Panc1 (cell line): ENCODE results near the gene PSAP. TPM values are rescaled to one million over a fixed set of nuclear protein-coding genes. Genes with fewer than 3 reads are reported as not detected.

Experiments used
- ATAC-seq: fragments of 200-7000 bp; cut with Tn5 transposase; 2 replicates; pipeline ENCODE4 v1.9.1; 2020; ENCODE audit warnings: mild to moderate bottlenecking, moderate library complexity
- BruUV-seq: library from RNA; stranded (reverse); fragments of 400-500 nt; replicated peaks from 2 replicates; lab custom pipeline; 2021; lab: Mats Ljungman, UMichigan
- CTCF ChIA-PET: fragments of 300-600 bp; sonication (Branson Sonifier 250); formaldehyde crosslinking; loops from one replicate; lab custom pipeline; 2022; ENCODE audit warnings: antibody characterized with exemption; lab: Charles Lee
- POLR2A ChIA-PET: fragments of 300-600 bp; sonication (Branson Sonifier 250); formaldehyde crosslinking; loops from one replicate; lab custom pipeline; 2022; ENCODE audit warnings: antibody characterized with exemption; lab: Charles Lee
- DNase-seq: peaks from one replicate; pipeline ENCODE4 v3.0.0-alpha.2; 2010; ENCODE audit warnings: low read depth, low spot score
- H3K27ac ChIP-seq: 2 replicates; pipeline ENCODE4 v1.5.1; 2011; ENCODE audit warnings: mild to moderate bottlenecking, low read length, inconsistent platforms
- H3K27me3 ChIP-seq: fragments of 200-500 bp; sonication (Bioruptor generic); 2 replicates; pipeline ENCODE4 v1.6.0; 2014; ENCODE audit warnings: low read length, inconsistent platforms; ENCODE audit not compliant: control insufficient read depth, insufficient read depth
- H3K36me3 ChIP-seq: fragments of 200-500 bp; sonication (Bioruptor generic); 2 replicates; pipeline ENCODE4 v1.5.1; 2014; ENCODE audit warnings: inconsistent platforms, mild to moderate bottlenecking, low read length, moderate library complexity; ENCODE audit not compliant: control insufficient read depth, insufficient read depth
- H3K4me1 ChIP-seq: 2 replicates; pipeline ENCODE4 v1.5.1; 2011; ENCODE audit warnings: inconsistent platforms, mild to moderate bottlenecking, low read length, moderate library complexity; ENCODE audit not compliant: control insufficient read depth, insufficient read depth
- H3K4me3 ChIP-seq, 2 experiments: 2 replicates each; pipeline ENCODE4 v1.5.1; 2011 to 2012; ENCODE audit warnings: low read depth in 2 of 2, low read length in 2 of 2, mild to moderate bottlenecking in 2 of 2, inconsistent platforms in 1 of 2, moderate library complexity in 1 of 2
- H3K9me3 ChIP-seq: fragments of 200-500 bp; sonication (Bioruptor generic); 2 replicates; pipeline ENCODE4 v1.5.1; 2014; ENCODE audit warnings: low read depth, mild to moderate bottlenecking, inconsistent platforms, low read length, moderate library complexity; ENCODE audit not compliant: control insufficient read depth, insufficient read depth
- CTCF ChIP-seq: fragments of 450-650 bp; IDR thresholded peaks from 2 replicates; pipeline ENCODE4 v1.5.1; 2017; ENCODE audit warnings: mild to moderate bottlenecking
- POLR2AphosphoS5 ChIP-seq: IDR thresholded peaks from 2 replicates; pipeline ENCODE4 v1.6.1; 2012; ENCODE audit warnings: mild to moderate bottlenecking, low read depth, low read length, moderate library complexity
- REST ChIP-seq, 2 experiments: IDR thresholded peaks; 2 replicates each; pipeline ENCODE4 v1.6.1; 2011 to 2012; ENCODE audit warnings: low read depth in 2 of 2, control low read depth in 1 of 2, low read length in 1 of 2, mild to moderate bottlenecking in 1 of 2, moderate library complexity in 1 of 2; ENCODE audit not compliant: insufficient read depth in 1 of 2
- SIN3A ChIP-seq: IDR thresholded peaks from 2 replicates; pipeline ENCODE4 v1.6.1; 2012; ENCODE audit warnings: low read depth, mild to moderate bottlenecking, low read length, moderate library complexity, borderline replicate concordance; ENCODE audit not compliant: insufficient read depth
- TCF7L2 ChIP-seq: IDR thresholded peaks from 2 replicates; pipeline ENCODE4 v1.6.1; 2011; ENCODE audit warnings: mild to moderate bottlenecking, low read depth, low read length, inconsistent platforms
- in situ Hi-C: cut with HindIII; loops from 2 replicates; pipeline ENCODE4 v1.10.0; 2016; ENCODE audit warnings: low sequenced_read_pairs, low pct_unique_long_range_greater_than_20kb
- intact Hi-C: fragments of 100-400 bp; cut with micrococcal nuclease; formaldehyde crosslinking; loops from one replicate; pipeline ENCODE4 v1.10.0; 2022; ENCODE audit not compliant: unreplicated experiment
- total RNA-seq: library from RNA; stranded (reverse); gene quantifications from one replicate; pipeline ENCODE4 v1.2.1, GENCODE V29; 2021; ENCODE audit not compliant: unreplicated experiment

PSAP gene
- total RNA-seq, 1 experiment from 2014 or later, result 3,649 TPM

GRCh38 chr10:71865561-71866041 lies 14.6 kb upstream of the PSAP start:
- CTCF ChIA-PET, result no interaction called here
- H3K9me3 ChIP-seq, result no peaks in the 10 kb centered on the region
- TF ChIP-seq POLR2AphosphoS5, result no peak
- no peak for TF ChIP-seq CTCF
- TF ChIP-seq SIN3A, result no peak
- TF ChIP-seq TCF7L2, result no peak
- TF ChIP-seq REST (IDR thresholded peaks at IDR 0.05; ENCODE audit: insufficient read depth in 1 of 2, low read depth in 2 of 2, low read length in 1 of 2), result no peak
- BruUV-seq, result no TSS peak
- DNase-seq, result no peak
- intact Hi-C loops, result no loop called here
- H3K4me3 ChIP-seq, result no peak overlapping the region
- peaks cover 53% of the 10 kb centered on the region for H3K4me1 ChIP-seq
- POLR2A ChIA-PET, result no interaction called here
- peak; percentile 7; the same call in 1 of the 2 replicates for ATAC-seq
- H3K27me3 ChIP-seq, result no peaks in the 10 kb centered on the region
- in situ Hi-C loops, result no loop called here
- no peaks in the 10 kb centered on the region for H3K36me3 ChIP-seq
- H3K27ac ChIP-seq, result peak overlapping the region; percentile 93

GRCh38 chr10:71864911-71865361 lies 13.9 kb upstream of the PSAP start:
- POLR2A ChIA-PET, result no interaction called here
- no peak for ATAC-seq
- TF ChIP-seq CTCF, result no peak
- no peak for TF ChIP-seq SIN3A
- no peak for TF ChIP-seq TCF7L2
- TF ChIP-seq POLR2AphosphoS5, result no peak
- no peak for TF ChIP-seq REST (IDR thresholded peaks at IDR 0.05; ENCODE audit: insufficient read depth in 1 of 2, low read depth in 2 of 2, low read length in 1 of 2)
- BruUV-seq, result no TSS peak
- Histone ChIP-seq H3K9me3 (no peaks in the 10 kb centered on the region), H3K27me3 (no peaks in the 10 kb centered on the region), H3K4me1 (peaks cover 58% of the 10 kb centered on the region), H3K36me3 (no peaks in the 10 kb centered on the region), H3K27ac (peak overlapping the region; percentile 93), H3K4me3 (no peak overlapping the region)
- intact Hi-C loops, result no loop called here
- CTCF ChIA-PET, result interaction anchor here (0.7 kb wide), 1 partner anchor 28 kb away, joined by 3 read pairs; no protein-coding TSS in a partner anchor
- in situ Hi-C loops, result no loop called here
- DNase-seq, result no peak
